Measurements from ENCODE around the gene ATXN7.

ATXN7 gene

GRCh38 chr3:63855333-63855940, 8.2 kb upstream of the ATXN7 start:
- Histone ChIP-seq H3K9me3 (replicated peaks; ENCODE audit: insufficient read depth, low read length) (no peaks in the 10 kb centered on the region), H3F3A (ENCODE audit: insufficient read depth, low read length) (no peaks in the 10 kb centered on the region), H4K20me1 (ENCODE audit: insufficient read depth, low read length) (no peaks in the 10 kb centered on the region), H2AFZ (ENCODE audit: low read length) (no peak overlapping the region), H3K9ac (ENCODE audit: low read length) (no peak overlapping the region), H3K27me3 (replicated peaks; ENCODE audit: insufficient read depth, low read length) (no peaks in the 10 kb centered on the region), H3K4me2 (ENCODE audit: low read depth, low read length) (no peak overlapping the region), H3K4me3 (ENCODE audit: low read length) (no peak overlapping the region), H3K4me1 (ENCODE audit: low read length) (no peaks in the 10 kb centered on the region), H3K79me2 (ENCODE audit: low read length) (peaks cover 50% of the 10 kb centered on the region), H3K36me3 (replicated peaks; ENCODE audit: insufficient read depth, low read length) (no peaks in the 10 kb centered on the region), H3K27ac (ENCODE audit: low read length) (no peak overlapping the region), H3K9me2 (replicated peaks; ENCODE audit: insufficient read depth, low read length) (no peaks in the 10 kb centered on the region)
- DNase-seq = no peak
- TF ChIP-seq EZH2 (optimal IDR thresholded peaks at IDR 0.05; ENCODE audit: low read depth, low read length) (no peak), CTCF (IDR thresholded peaks at IDR 0.05; ENCODE audit: low read length) (no peak), EZH2phosphoT487 (IDR thresholded peaks at IDR 0.05; ENCODE audit: low read length) (no peak)

- no peaks in the 10 kb centered on the region for H4K20me1 ChIP-seq (ENCODE audit: insufficient read depth, low read length)
- H3K9me2 ChIP-seq (replicated peaks; ENCODE audit: insufficient read depth, low read length) = no peaks in the 10 kb centered on the region
- H3K4me3 ChIP-seq (ENCODE audit: low read length) = no peak overlapping the region
- no peak for TF ChIP-seq EZH2phosphoT487 (IDR thresholded peaks at IDR 0.05; ENCODE audit: low read length)
- no peak for TF ChIP-seq CTCF (IDR thresholded peaks at IDR 0.05; ENCODE audit: low read length)
- TF ChIP-seq EZH2 (optimal IDR thresholded peaks at IDR 0.05; ENCODE audit: low read depth, low read length) = no peak
- H3K9ac ChIP-seq (ENCODE audit: low read length) = no peak overlapping the region
- no peaks in the 10 kb centered on the region for H3F3A ChIP-seq (ENCODE audit: insufficient read depth, low read length)
- no peak overlapping the region for H3K4me2 ChIP-seq (ENCODE audit: low read depth, low read length)
- DNase-seq = no peak
- H2AFZ ChIP-seq (ENCODE audit: low read length) = no peak overlapping the region
- peaks cover 1% of the 10 kb centered on the region; the same call in 1 of the 2 replicates for H3K4me1 ChIP-seq (ENCODE audit: low read length)
- no peaks in the 10 kb centered on the region for H3K27me3 ChIP-seq (replicated peaks; ENCODE audit: insufficient read depth, low read length)
- peaks cover 68% of the 10 kb centered on the region for H3K79me2 ChIP-seq (ENCODE audit: low read length)
- no peaks in the 10 kb centered on the region for H3K36me3 ChIP-seq (replicated peaks; ENCODE audit: insufficient read depth, low read length)
- H3K27ac ChIP-seq (ENCODE audit: low read length) = no peak overlapping the region
- H3K9me3 ChIP-seq (replicated peaks; ENCODE audit: insufficient read depth, low read length) = no peaks in the 10 kb centered on the region
Observed at GRCh38 chr3:63857311-63857710, 6.4 kb upstream of the ATXN7 start.

GRCh38 chr3:63860776-63861175, 2.9 kb upstream of the ATXN7 start:
- no peak for DNase-seq
- Histone ChIP-seq H3K9me2 (replicated peaks; ENCODE audit: insufficient read depth, low read length) (no peaks in the 10 kb centered on the region), H3K9ac (ENCODE audit: low read length) (no peak overlapping the region), H2AFZ (ENCODE audit: low read length) (no peak overlapping the region), H3K27me3 (replicated peaks; ENCODE audit: insufficient read depth, low read length) (no peaks in the 10 kb centered on the region), H3K79me2 (ENCODE audit: low read length) (peaks cover 85% of the 10 kb centered on the region), H3K27ac (ENCODE audit: low read length) (no peak overlapping the region), H3K9me3 (replicated peaks; ENCODE audit: insufficient read depth, low read length) (no peaks in the 10 kb centered on the region), H3K4me2 (ENCODE audit: low read depth, low read length) (no peak overlapping the region), H3K36me3 (replicated peaks; ENCODE audit: insufficient read depth, low read length) (no peaks in the 10 kb centered on the region), H3K4me3 (ENCODE audit: low read length) (no peak overlapping the region), H3K4me1 (ENCODE audit: low read length) (peaks cover 13% of the 10 kb centered on the region), H4K20me1 (ENCODE audit: insufficient read depth, low read length) (no peaks in the 10 kb centered on the region), H3F3A (ENCODE audit: insufficient read depth, low read length) (no peaks in the 10 kb centered on the region)
- no peak for TF ChIP-seq CTCF (IDR thresholded peaks at IDR 0.05; ENCODE audit: low read length)
- no peak for TF ChIP-seq EZH2phosphoT487 (IDR thresholded peaks at IDR 0.05; ENCODE audit: low read length)
- TF ChIP-seq EZH2 (optimal IDR thresholded peaks at IDR 0.05; ENCODE audit: low read depth, low read length) = no peak

Measured in MM.1S (cell line).